Ishikawa (cell line): ENCODE measurements around the gene BCL2L11.

ENCODE experiments used
- CEBPB ChIP-seq: IDR thresholded peaks from 2 replicates; pipeline ENCODE4 v1.6.1; 2012
- CREB1 ChIP-seq: IDR thresholded peaks from 2 replicates; pipeline ENCODE4 v1.6.1; 2012; ENCODE audit warnings: low read depth
- EGR1 ChIP-seq: IDR thresholded peaks from 2 replicates; pipeline ENCODE4 v1.6.1; 2012
- EP300 ChIP-seq: IDR thresholded peaks from 2 replicates; pipeline ENCODE4 v1.6.1; 2012; ENCODE audit warnings: borderline replicate concordance
- FOXM1 ChIP-seq: IDR thresholded peaks from 2 replicates; pipeline ENCODE4 v1.6.1; 2012; ENCODE audit warnings: low read depth, borderline replicate concordance
- NFIC ChIP-seq: IDR thresholded peaks from 2 replicates; pipeline ENCODE4 v1.6.1; 2012
- RAD21 ChIP-seq: IDR thresholded peaks from 2 replicates; pipeline ENCODE4 v1.6.1; 2012; ENCODE audit warnings: low read depth
- REST ChIP-seq: IDR thresholded peaks from 2 replicates; pipeline ENCODE4 v1.6.1; 2012; ENCODE audit warnings: low read depth, mild to moderate bottlenecking
- TAF1 ChIP-seq: IDR thresholded peaks from 2 replicates; pipeline ENCODE4 v1.6.1; 2012; ENCODE audit warnings: low read depth, mild to moderate bottlenecking
- TCF12 ChIP-seq: IDR thresholded peaks from 2 replicates; pipeline ENCODE4 v1.6.1; 2012; ENCODE audit warnings: low read depth
- TEAD4 ChIP-seq: IDR thresholded peaks from 2 replicates; pipeline ENCODE4 v1.6.1; 2012
- USF1 ChIP-seq: IDR thresholded peaks from 2 replicates; pipeline ENCODE4 v1.6.1; 2012
- YY1 ChIP-seq: IDR thresholded peaks from 2 replicates; pipeline ENCODE4 v1.6.1; 2012; ENCODE audit warnings: low read depth
- ZBTB7A ChIP-seq: IDR thresholded peaks from 2 replicates; pipeline ENCODE4 v1.6.1; 2012; ENCODE audit warnings: low read depth
- TF ChIP-seq, protein P1 (sequence below): IDR thresholded peaks from 2 replicates; pipeline ENCODE4 v1.6.1; 2012

Gene BCL2L11

GRCh38 chr2:111213877-111214276, 93.2 kb downstream of the BCL2L11 start:
- no peak for TF ChIP-seq TEAD4
- TF ChIP-seq RAD21: no peak
- TF ChIP-seq TCF12: no peak
- TF ChIP-seq, protein P1, sequence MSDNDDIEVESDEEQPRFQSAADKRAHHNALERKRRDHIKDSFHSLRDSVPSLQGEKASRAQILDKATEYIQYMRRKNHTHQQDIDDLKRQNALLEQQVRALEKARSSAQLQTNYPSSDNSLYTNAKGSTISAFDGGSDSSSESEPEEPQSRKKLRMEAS: no peak
- TF ChIP-seq EGR1: no peak
- TF ChIP-seq CEBPB: no peak
- TF ChIP-seq CREB1: no peak
- TF ChIP-seq FOXM1: no peak
- no peak for TF ChIP-seq USF1
- no peak for TF ChIP-seq TAF1
- no peak for TF ChIP-seq NFIC
- TF ChIP-seq EP300: no peak
- TF ChIP-seq YY1: no peak
- no peak for TF ChIP-seq ZBTB7A
- no peak for TF ChIP-seq REST

GRCh38 chr2:111216811-111217652, 96.3 kb downstream of the BCL2L11 start:
- no peak for TF ChIP-seq ZBTB7A
